ENCODE measurements around the gene KRTAP5-6.

The KRTAP5-6 gene

DNA sequence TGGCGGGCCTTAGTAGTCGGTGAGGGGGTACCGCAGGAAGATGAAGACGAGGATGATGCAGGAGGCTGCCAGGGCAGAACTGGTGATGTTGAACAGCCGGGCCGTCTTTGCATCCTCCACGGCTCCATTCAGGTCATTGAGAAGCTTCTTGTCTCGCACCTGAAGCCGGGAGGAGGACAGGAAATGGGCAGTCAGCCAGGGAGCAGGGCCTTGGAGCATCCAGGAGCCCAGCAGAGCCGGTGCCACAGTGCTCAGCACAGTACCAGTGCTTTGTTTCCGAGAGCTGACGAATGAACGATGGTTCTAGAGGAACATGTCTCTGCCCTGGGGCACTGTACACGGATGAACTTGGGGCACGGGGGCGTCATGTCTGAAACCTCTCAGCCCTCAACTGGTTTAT, 38.3 kb downstream of the KRTAP5-6 start:
- no peak for DNase-seq

DNA sequence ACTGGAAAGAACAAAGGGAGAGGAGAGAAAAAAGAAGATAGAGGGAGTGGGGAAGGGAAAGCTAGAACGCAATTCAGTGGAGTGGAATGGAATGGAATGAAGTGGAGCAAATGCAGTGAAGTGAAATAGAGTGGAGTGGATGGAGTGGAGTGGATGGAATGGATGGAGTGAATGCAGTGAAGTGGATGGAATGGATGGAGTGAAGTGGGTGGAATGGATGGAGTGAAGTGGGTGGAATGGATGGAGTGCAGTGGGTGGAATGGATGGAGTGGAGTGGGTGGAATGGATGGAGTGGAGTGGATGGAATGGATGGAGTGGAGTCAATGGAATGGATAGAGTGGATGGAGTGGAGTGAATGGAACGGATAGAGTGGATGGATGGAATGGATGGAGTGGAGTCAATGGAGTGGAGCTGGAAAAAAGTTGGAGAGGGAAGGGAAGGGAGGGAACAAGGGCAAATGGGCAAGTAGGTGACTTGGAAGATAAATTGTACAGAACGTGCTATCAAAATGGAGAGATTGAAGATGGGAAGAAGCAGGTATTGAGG, 39.5 kb downstream of the KRTAP5-6 start:
- no peak for DNase-seq

DNA sequence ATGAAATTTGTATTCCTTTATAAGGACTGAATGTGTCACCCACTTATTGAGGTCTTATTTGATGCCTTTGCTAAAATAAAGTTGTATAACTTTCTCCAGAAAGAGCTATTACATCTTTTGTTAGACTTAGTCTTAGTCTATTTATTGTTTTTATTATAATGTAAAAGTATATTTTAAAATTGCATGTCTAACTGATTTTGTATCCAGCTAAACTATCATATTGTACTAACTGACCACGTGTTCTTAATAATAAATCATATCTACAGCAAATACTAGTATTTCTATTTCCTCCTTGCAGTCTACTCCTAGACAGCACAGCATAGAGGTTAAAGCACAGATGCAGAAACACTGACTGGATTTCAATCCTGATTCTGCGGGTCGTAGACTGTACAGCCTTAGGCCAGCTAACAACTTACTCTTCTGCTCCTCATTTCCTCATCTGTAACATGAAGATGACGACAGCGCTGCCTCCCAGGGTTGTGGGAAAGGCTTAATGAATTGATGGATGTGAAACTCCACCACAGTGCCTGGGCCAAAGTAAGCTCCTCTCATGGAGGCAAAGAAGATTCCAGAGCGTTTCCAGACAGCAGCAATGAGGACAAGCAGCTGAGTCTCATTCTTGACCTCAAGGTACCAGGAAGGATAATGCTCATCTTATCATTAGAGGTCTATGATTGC, 40.2 kb downstream of the KRTAP5-6 start:
- DNase-seq, result no peak

DNA sequence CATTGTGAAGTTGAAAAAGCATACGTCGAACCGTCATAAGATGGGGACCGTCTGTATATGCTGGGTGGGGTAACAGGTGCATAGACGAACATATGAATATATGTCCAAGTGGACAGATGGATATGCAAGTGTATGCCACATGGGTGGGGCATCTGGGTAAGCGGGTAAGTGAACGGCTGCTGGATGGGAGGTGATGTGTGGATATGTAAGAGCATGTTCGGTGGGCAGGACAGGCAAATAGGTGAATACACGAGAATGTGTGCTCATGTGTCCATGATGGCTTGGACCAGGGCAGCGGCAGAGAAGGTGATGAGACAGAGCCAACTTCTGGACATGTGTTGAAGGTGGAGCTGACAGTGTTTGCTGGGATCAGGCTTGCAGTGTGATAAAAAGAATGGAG, 41.4 kb downstream of the KRTAP5-6 start:
- DNase-seq, result no peak

DNA sequence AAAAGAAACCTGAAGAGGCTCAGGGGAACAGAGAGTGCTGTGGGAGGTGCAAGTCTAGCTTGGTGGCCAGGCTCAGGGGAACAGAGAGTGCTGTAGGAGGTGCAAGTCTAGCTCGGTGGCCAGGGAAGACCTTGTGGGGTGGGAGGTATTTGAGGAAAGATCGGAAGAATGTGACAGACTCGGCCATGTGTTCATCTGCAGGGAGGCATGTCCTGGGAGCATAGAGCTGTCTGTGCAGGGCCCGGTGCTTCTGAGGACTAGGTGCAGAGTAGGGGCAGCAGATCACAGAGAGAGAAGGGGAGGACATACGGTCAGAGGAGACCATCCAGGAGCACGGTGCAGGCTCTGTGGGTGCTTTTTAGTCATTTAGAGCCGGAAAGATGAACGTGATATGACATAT, 42.6 kb downstream of the KRTAP5-6 start:
- DNase-seq, result no peak

DNA sequence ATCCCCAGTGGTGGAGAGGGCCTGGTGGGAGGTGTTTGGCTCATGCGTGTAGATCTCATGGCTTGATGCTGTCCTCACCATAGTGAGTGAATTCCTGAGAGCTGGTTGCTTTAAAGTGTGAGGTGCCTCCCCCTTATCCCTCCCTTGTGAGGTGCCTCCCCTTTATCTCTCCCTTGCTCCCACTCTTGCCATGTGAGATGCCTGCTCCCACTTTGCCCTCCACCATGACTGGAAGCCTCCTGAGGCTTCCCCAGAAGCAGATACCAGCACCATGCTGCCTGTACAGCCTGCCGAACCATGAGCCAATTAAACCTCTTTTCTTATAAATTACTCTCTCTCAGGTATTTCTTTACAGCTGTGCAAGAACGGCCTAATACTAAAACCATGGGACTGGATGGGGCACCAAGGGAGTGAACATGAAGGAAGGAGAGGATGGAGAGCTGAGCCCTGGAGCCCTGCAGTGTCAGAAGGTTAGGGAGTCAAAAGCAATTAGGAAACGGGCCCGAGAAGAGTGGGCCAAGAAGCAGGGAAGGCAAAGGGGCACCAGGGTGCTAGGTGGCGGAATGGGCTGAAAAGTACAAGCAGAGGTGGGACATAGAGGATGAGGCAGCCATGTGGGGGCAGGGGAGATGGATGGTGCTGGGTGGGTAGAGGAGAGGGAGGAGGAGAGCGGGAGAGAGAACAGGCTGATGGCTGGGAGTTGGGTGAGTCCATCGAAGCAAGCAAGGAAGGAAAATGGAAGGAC, 44.0 kb downstream of the KRTAP5-6 start:
- DNase-seq, result no peak

DNA sequence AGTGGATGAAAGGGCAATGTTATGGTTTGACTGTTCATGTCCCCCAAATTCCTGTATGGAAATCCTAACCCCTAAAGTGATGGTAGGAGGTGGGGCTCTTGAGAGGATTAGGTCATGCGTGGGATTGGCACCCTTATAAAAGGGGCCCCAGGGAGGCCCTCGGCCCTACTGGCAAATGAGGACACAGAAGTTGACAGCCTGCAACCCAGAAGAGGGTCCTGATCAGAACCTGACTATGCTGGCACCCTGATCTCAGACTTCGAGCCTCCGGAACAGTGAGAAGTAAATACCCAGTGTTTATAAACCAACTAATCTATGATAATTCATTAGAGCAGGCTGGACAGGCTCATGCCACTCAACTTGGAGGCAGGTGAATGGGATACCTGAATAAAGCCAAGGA, 44.7 kb downstream of the KRTAP5-6 start:
- DNase-seq, result no peak

DNA sequence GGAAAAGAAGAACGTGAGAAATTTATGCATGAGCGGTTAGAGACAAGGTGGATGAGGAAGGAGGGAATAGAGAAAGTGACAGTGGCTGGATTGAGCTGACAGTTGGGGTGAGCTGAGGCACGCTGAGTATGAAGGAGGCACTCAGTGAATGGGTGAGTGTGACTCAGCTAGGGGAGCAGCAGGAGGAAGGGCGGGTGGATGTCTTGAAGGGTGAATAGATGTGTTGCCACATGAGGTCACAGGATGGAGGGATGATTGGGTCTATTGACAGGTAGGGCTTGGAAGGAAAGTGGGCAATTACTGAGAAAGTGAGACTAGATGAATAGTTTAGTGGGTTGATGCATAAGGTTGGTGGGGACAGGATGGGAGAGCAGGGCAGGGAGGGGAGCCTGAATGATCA, 45.4 kb downstream of the KRTAP5-6 start:
- DNase-seq, result no peak

DNA sequence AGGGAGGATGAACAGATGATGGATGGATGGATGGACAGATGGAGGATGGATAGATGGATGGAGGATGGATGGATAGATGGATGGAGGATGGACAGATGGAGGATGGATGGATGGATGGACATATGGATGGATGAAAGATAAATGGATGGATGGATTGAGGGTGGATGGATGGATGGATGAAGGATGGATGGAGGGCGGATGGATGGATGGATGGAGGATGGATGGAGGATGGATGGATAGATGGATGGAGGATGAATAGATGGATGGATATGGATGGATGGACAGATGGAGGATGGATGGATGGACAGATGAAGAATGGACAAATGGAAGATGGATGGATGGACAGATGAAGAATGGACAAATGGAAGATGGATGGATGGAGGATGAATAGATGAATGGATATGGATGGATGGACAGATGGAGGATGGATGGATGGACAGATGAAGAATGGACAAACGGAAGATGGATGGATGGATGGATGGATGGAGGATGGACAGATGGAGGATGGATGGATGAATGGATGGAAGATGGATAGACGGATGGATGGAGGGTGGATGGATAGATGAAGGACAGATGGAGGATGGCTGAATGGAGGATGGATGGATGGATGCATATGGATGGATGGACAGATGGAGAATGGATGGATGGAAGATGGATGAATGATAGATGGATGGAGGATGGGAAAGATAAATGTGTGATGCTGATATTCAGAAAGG, 46.0 kb downstream of the KRTAP5-6 start:
- DNase-seq, result no peak

DNA sequence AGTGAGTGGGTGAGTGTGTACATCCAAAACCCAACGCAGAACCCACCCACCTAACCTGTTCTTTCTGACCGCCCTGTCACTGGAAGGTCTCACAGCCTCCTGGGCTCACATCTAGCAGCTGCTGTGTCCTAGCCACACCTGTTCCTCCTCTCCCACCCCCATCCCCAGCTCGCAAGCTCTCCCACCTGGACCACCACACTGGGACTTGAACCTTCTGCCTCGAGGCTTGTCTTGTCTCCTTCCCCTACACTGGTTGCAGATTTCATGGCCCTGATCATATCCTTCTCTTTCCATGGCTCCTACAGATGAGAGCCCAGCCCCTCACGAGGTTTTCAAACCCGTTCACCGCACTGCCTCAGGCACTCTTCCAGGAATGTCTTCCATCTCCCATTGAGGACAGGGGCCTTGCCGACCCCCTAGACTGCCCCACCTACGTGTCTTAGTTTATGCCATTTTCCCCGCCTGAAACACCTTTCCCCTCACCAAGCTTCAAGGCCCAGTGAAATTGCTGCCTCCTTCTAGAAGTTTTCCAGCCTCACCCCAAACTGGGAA, 46.7 kb downstream of the KRTAP5-6 start:
- no peak for DNase-seq

DNA sequence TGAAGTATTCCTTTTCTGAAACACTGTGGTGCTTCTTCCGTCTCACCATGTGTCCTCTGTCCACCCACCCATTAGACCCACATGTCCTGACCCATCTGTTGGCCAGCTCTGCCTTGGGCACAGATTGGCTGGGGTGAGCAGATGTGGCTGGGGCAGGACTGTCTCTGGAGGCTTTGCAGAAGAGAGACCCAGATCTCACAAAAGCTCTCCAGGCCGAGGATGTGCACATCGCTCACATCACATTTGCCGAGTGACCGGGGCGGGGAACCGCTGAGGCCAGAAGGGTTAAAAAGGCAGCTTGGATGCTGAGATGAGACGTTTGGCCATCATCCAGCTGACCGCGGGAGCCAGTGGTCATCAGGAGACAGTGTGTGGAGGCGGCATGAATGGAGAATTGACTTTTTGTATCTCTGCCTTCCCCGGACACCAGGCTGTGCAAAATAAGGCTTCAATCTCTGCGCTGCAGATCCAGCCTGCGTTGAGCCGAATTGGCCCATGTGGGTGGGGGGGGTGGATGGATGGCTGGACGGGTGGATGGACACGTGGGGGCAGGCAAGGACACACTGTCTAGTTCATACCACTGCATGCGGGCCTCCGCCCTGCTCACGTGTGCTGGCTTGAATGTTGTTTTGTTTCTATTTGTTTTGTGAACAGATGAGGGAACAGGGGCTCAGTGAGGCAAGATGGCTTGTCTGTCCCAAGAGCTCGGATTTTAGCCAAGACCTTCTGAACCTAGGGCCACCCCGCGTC, 47.3 kb downstream of the KRTAP5-6 start:
- DNase-seq, result no peak

DNA sequence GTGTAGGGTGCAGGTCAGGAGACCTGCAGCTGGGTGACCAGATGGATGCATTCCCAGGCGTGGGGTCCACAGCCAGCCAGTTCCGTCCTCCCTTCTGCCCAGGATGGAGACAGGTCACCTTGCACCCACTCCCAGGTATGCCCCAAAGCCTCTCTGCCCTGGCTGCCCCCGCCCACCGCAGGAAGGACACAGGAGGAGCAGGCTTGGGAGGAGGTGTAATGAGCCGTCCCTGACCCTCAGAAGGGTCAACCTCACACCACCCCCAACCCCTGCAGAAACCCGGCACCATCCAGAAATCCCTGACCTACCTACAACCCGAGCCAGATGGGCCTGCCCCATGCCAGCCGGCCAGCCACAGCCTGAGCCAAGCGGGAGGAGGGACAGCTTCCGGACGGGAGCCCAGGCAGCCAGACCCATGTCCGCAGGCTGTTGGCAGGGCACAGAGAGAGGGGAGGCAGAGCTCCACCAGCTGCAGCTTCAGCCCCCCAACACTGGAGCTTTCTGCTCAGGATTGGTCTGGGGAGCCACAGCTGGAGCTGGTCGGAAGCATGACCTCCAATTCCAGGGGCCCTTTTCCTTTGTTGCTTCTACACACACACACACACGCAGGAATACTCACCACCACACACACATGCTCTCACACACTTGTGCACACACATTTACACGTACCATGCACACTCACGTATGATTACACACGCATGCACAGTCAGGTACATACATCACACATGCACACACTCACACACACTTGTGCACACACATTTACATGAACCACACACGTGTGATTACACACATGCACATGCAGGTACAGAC, 48.1 kb downstream of the KRTAP5-6 start:
- no peak for DNase-seq

DNA sequence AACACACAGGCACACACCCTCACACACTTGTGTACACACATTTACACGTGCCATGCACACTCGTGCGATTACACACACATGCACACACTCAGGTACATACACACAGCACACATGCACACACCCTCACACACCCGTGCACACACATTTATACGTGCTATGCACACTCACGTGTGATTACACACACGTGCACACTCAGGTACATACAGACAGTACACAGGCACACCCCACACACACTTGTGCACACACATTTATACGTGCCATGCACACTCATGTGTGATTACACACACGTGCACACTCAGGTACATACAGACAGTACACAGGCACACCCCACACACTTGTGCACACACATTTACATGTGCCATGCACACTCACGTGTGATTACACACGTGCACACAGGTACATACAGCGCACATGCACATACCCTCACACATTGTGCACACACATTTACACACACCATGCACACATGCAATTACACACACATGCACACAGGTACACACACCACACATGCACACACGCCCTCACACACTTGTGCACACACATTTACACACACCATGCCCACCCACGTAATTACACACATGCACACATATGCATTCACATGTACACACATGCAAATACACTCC, 48.8 kb downstream of the KRTAP5-6 start:
- DNase-seq, result no peak

DNA sequence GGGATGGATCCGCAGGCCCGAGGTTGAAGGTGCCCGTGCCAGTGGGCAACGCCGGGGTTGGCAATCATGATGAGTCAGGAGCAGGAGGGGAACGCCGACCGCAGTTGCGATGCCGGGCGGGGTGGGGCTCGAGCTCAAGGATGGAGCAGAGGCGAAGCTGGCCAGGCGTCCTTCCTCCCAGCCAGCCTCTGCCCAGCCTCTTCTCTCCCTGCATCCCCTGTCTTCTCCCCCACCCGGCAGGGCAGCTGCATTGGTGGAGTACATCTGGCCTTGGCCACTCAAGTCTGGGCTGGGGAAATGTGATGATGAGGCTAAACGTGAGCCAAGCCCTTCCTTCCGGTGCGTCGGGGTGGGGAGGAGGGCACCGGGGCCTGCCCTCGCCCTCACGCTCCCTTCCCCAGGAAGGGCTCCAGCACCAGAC, 49.5 kb downstream of the KRTAP5-6 start:
- no peak for DNase-seq

DNA sequence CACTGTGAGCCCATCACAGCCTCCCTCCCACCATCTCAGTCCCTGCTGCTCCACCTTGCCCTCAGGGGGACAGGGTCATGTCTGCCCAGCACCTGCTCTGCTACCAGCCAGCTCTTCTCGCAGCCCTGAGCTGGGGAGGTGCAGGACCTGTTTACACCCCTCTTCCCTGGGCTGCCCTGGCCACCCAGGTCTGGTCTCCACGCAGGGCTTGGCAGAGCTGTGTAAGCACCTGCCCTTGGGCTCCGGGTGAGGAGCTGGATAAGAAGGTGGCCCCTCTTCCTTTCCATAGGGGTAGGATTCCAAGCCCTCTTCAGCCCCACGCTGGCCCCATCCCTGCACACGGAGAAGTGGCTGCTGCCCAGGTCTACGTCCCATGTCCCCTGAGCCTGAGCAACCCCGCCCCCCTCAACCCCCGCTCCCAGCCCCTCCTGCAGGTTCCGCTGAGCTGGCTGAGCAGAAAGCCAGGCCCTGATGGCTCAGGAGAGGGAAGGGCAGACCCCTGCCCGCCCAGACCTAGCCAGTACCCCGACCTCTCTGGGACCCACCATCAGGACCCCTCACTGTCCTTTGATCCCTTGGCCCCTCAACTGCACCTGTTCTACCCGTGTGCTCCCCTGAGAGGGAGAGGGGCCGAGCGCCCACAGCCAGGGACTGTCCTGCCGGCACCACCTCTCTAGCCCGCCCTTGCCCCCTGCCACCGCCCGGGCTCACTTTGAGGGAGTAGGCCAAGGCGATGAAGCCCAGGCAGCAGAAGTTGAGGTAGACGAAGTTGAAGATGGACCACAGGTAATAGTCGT, 50.2 kb downstream of the KRTAP5-6 start:
- no peak for DNase-seq
